Upper lobe of left lung (tissue), 6 donors: ENCODE measurements around the gene TPH2. TPM values are rescaled to one million over a fixed set of nuclear protein-coding genes. Genes with fewer than 3 reads are reported as not detected.

Experiments used
- ATAC-seq, 2 donors: fragments of 200-7000 bp; cut with Tn5 transposase; one replicate each; pipeline ENCODE4 v1.9.1; 2022; ENCODE audit warnings: mild to moderate bottlenecking in 2 of 2, moderate library complexity in 2 of 2; ENCODE audit not compliant: low FRiP score in 2 of 2
- DNase-seq, 2 donors: peaks; one replicate each; pipeline ENCODE4 v3.0.0-alpha.2; 2019 to 2020
- H3K27ac ChIP-seq, 4 donors: fragments of 200-600 bp; sonication (generic); one replicate each; pipeline ENCODE4 v1.5.1; 2016 to 2019
- H3K27me3 ChIP-seq, 4 donors: fragments of 200-600 bp; sonication (generic); one replicate each; pipeline ENCODE4 v1.5.1; 2017 to 2019
- H3K36me3 ChIP-seq, 4 donors: fragments of 200-600 bp; sonication (generic); one replicate each; pipeline ENCODE4 v1.5.1; 2016 to 2019
- H3K4me1 ChIP-seq, 4 donors: fragments of 200-600 bp; sonication (generic); one replicate each; pipeline ENCODE4 v1.5.1; 2018 to 2019
- H3K4me3 ChIP-seq, 4 donors: fragments of 200-600 bp; sonication (generic); one replicate each; pipeline ENCODE4 v1.5.1; 2017 to 2019; ENCODE audit warnings: mild to moderate bottlenecking in 2 of 4, moderate library complexity in 1 of 4
- H3K9me3 ChIP-seq, 4 donors: fragments of 200-600 bp; sonication (generic); one replicate each; pipeline ENCODE4 v1.5.1; 2018 to 2019
- EP300 ChIP-seq, 4 donors: sonication (generic); formaldehyde crosslinking; IDR thresholded peaks; one replicate each; pipeline ENCODE4 v1.5.1; 2017; ENCODE audit warnings: antibody characterized with exemption in 4 of 4, control low read depth in 2 of 4
- POLR2A ChIP-seq, 4 donors: fragments of 450-650 bp; IDR thresholded peaks; one replicate each; pipeline ENCODE4 v1.5.1; 2016 to 2017; ENCODE audit warnings: antibody characterized with exemption in 4 of 4, mild to moderate bottlenecking in 2 of 4
- POLR2AphosphoS5 ChIP-seq, 2 donors: sonication (generic); formaldehyde crosslinking; IDR thresholded peaks; one replicate each; pipeline ENCODE4 v1.5.1; 2017; ENCODE audit warnings: antibody characterized with exemption in 2 of 2
- WGBS, 2 donors: methylation state at CpG; one replicate each; pipeline ENCODE4 v1.1.5; 2017 to 2018; 5-methylcytosine and 5-hydroxymethylcytosine counted together
- total RNA-seq, 6 donors: library from RNA; depleted of rRNA in 4 of 6; stranded (reverse); fragments of >200 nt in 4 of 6; gene quantifications; one replicate each; pipeline versions ENCODE4 v1.1.0 to v1.2.1, GENCODE V29; 2016 to 2021
- TF ChIP-seq, protein P1 (sequence below), 6 experiments: fragments of 450-650 bp in 4 of 6; fragments of 200-600 bp in 2 of 6; sonication (generic) in 2 of 6; IDR thresholded peaks; one replicate each; pipeline ENCODE4 v1.5.1; 2016 to 2019; ENCODE audit warnings: antibody characterized with exemption in 6 of 6
- donor health status: DM: no; HTN: no; CAD: no; lungs with moderate emphysema.
- donor health status: DM: no; HTN: yes; CAD: no; lungs with severe emphysema.

The TPH2 gene
- total RNA-seq, 6 donors from 2014 or later, result 0.61 TPM; not detected in 5

DNA sequence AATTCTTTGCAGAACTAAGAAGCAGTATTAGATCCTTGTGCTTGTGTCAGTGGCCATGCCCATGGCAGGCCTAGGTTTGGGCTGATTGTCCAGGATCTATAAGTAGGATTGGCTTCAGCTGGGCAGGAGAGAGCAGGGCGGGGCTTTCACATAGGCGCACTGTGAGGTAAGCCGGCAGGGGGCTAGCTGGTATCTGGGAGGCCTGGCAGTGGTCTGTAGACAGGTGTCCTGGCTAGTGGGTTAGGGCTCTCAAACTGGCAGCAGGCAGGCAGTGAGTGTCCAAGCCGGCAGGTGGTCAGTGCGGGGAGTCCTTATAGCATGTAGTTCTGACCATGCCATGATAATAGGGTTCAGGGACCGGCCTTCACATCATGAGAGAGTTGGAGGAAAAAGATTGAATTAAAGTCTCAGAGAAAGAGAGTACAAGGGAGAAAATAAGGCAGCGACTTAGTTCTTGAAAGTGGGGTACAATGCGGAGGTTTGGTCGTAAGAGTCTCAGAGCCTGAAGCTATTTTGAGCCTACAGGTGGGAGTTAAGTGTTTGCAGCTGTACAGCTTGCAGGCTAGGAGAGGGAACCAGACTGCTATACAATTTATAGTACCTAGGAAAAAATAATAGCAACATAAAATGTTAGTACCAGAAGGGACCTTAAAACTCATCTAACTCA is 137.4 kb downstream of the TPH2 start:
- Histone ChIP-seq H3K9me3 (peaks cover 0 to 3% (median 1%) of the 10 kb centered on the region in 4 donors), H3K4me1 (no peaks in the 10 kb centered on the region), H3K4me3 (no peak overlapping the region), H3K27ac (no peak overlapping the region), H3K27me3 (no peaks in the 10 kb centered on the region), H3K36me3 (no peaks in the 10 kb centered on the region)
- WGBS, 2 donors, result 82 to 88% methylated on average over 9 of the region's 9 CpGs
- DNase-seq (no peak), ATAC-seq (no peak)
- no peak for TF ChIP-seq EP300 (IDR thresholded peaks at IDR 0.05)

DNA sequence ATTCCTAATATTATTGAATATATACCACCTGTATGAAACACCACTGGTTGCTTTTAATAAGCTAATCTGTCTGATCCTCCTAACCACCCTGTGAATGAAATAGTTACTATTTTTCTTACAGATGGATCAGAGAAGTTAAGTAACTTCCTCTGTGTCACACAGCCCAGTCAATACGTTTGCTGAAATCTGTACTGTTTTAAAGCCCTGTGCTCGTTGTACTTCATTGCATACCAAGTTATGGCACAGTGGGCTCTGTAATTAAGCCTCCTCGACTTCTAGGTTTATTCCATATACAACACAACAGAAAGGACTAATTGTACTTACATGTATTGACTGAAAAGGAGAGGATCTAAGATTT is 137.9 kb downstream of the TPH2 start:
- no peak for TF ChIP-seq POLR2A (IDR thresholded peaks at IDR 0.05)
- TF ChIP-seq, protein P1, sequence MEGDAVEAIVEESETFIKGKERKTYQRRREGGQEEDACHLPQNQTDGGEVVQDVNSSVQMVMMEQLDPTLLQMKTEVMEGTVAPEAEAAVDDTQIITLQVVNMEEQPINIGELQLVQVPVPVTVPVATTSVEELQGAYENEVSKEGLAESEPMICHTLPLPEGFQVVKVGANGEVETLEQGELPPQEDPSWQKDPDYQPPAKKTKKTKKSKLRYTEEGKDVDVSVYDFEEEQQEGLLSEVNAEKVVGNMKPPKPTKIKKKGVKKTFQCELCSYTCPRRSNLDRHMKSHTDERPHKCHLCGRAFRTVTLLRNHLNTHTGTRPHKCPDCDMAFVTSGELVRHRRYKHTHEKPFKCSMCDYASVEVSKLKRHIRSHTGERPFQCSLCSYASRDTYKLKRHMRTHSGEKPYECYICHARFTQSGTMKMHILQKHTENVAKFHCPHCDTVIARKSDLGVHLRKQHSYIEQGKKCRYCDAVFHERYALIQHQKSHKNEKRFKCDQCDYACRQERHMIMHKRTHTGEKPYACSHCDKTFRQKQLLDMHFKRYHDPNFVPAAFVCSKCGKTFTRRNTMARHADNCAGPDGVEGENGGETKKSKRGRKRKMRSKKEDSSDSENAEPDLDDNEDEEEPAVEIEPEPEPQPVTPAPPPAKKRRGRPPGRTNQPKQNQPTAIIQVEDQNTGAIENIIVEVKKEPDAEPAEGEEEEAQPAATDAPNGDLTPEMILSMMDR (IDR thresholded peaks at IDR 0.05), result no peak
- TF ChIP-seq EP300 (IDR thresholded peaks at IDR 0.05), result no peak
- no peak for TF ChIP-seq POLR2AphosphoS5 (IDR thresholded peaks at IDR 0.05)
- ATAC-seq, result no peak
- H3K36me3 ChIP-seq, result no peaks in the 10 kb centered on the region
- no peaks in the 10 kb centered on the region for H3K9me3 ChIP-seq
- 70 to 76% methylated on average over 3 of the region's 3 CpGs for WGBS, 2 donors
- DNase-seq, result no peak
- no peak overlapping the region for H3K4me3 ChIP-seq
- H3K27ac ChIP-seq, result no peak overlapping the region
- no peaks in the 10 kb centered on the region for H3K27me3 ChIP-seq
- H3K4me1 ChIP-seq, result no peaks in the 10 kb centered on the region

DNA sequence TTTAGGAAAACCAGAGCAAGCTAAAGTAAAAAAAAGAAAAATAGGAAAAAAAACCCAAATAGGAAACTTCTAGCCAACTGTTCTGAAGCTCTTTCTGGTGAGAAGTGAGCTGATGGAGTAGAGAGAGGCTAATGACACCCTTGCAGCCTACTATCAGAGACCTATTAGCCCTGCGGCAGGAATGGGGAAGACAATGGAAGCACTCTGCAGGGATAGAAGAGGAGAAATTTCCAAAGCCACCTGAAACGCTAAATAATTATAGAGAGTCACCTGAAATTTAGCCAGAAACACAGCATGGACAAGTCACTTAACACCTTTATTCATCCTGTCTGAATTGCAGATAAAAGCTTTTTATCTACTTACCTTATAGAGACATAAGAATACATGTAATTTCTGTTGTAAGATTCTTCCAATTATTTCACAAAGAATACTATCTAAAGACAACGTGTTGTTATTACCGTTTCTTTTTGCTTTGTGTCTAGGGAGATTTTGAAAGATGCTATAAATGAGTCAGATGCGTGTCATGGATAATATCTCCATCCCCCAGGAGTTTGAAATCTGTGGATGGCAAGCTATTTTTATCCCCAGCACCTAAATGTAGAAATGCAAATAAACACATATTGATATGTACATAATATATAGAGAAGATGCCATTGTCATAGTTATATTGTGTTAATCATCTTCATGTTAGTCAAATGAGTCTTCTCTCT is 138.6 kb downstream of the TPH2 start:
- no peaks in the 10 kb centered on the region for H3K4me1 ChIP-seq
- H3K4me3 ChIP-seq, result no peak overlapping the region
- no peaks in the 10 kb centered on the region for H3K27me3 ChIP-seq
- DNase-seq (no peak), ATAC-seq (no peak)
- H3K36me3 ChIP-seq, result no peaks in the 10 kb centered on the region
- WGBS, 2 donors, result 81 to 82% methylated on average over 5 of the region's 5 CpGs
- no peak overlapping the region for H3K27ac ChIP-seq
- TF ChIP-seq, protein P1 (IDR thresholded peaks at IDR 0.05), result no peak
- TF ChIP-seq EP300 (IDR thresholded peaks at IDR 0.05) (no peak), POLR2A (IDR thresholded peaks at IDR 0.05) (no peak), POLR2AphosphoS5 (IDR thresholded peaks at IDR 0.05) (no peak)
- no peaks in the 10 kb centered on the region for H3K9me3 ChIP-seq

DNA sequence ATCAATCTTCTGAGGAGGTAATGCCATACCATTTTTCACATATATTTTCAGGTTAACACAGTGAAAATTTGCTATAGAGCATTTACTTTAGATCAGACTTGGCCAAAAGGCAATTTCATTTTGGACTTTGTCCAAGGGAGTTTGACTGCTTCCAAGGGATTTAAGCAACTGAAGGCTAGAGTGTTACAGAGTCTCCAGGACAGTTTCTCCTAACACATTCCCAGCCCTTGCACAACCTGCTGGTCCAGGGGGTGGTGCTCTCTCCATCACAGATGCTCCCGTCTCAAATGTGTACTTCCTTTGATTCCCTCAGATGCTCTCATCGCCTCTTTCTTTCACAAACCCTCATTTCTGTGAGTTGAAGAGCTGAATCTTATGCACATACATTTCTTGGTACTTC is 143.1 kb downstream of the TPH2 start:
- Histone ChIP-seq H3K36me3 (no peaks in the 10 kb centered on the region), H3K4me1 (no peaks in the 10 kb centered on the region), H3K9me3 (no peaks in the 10 kb centered on the region), H3K27me3 (no peaks in the 10 kb centered on the region), H3K4me3 (no peak overlapping the region), H3K27ac (no peak overlapping the region)
- ATAC-seq (no peak), DNase-seq (no peak)
- WGBS, 2 donors, result 51 to 73% methylated on average over 2 of the region's 2 CpGs
- TF ChIP-seq, protein P1 (IDR thresholded peaks at IDR 0.05), result no peak
- TF ChIP-seq POLR2A (IDR thresholded peaks at IDR 0.05) (no peak), POLR2AphosphoS5 (IDR thresholded peaks at IDR 0.05) (no peak), EP300 (IDR thresholded peaks at IDR 0.05) (no peak)

Other genes with a start within 250 kb of the TPH2 start
- gene RAB21, start 184.0 kb upstream of the TPH2 start, total RNA-seq, result 10 to 100 TPM in 5 of 6 donors, 1 to 10 TPM in 1; 9.4 to 78.7 (median 46.1) TPM
- 10 to 100 TPM; 25.1 to 71.6 (median 44.3) TPM for gene TBC1D15, start 99.1 kb upstream of the TPH2 start, total RNA-seq